Cardiac ventricle fibroblast (primary cell): ENCODE results near the gene TNFSF9. TPM values are rescaled to one million over a fixed set of nuclear protein-coding genes. Genes with fewer than 3 reads are reported as not detected.

Source experiments
- total RNA-seq: library from RNA; depleted of rRNA; stranded (reverse); fragments of >200 nt; gene quantifications from 2 replicates; pipeline ENCODE4 v1.2.3, GENCODE V29; 2015

The TNFSF9 gene
- 0.20 and 1.1 TPM in 2 replicates for total RNA-seq

GRCh38 chr19:6530386-6531162, at the start of gene TNFSF9:
TSS of gene TNFSF9 (plus strand) at chr19:6531026. CDS start at chr19:6531037, 11 bp downstream.

GRCh38 chr19:6481541-6482342, 49.1 kb upstream of the TNFSF9 start, which contains the start of gene DENND1C:
TSS of gene DENND1C (minus strand) at chr19:6481787. CDS start at chr19:6481695, 92 bp downstream.

GRCh38 chr19:6501740-6502648, 28.8 kb upstream of the TNFSF9 start, which contains the start of gene TUBB4A:
TSS of gene TUBB4A (minus strand) at chr19:6502309. CDS start at chr19:6502212, 97 bp downstream.

Other genes with a start within 250 kb of the TNFSF9 start
- gene ACER1, start 197.4 kb upstream of the TNFSF9 start, total RNA-seq, result not detected in 2 replicates
- 60.2 and 69.9 TPM in 2 replicates for gene CLPP, start 169.5 kb upstream of the TNFSF9 start, total RNA-seq
- gene ALKBH7, start 158.2 kb upstream of the TNFSF9 start, total RNA-seq, result 54.0 and 61.2 TPM in 2 replicates
- 0.87 and 2.4 TPM in 2 replicates for gene PSPN, start 155.1 kb upstream of the TNFSF9 start, total RNA-seq
- 50.8 and 57.8 TPM in 2 replicates for gene GTF2F1, start 137.9 kb upstream of the TNFSF9 start, total RNA-seq
- 149 and 168 TPM in 2 replicates for gene KHSRP, start 106.2 kb upstream of the TNFSF9 start, total RNA-seq
- not detected in 2 replicates for gene SLC25A41, start 97.3 kb upstream of the TNFSF9 start, total RNA-seq
- 28.9 and 48.6 TPM in 2 replicates for gene SLC25A23, start 71.2 kb upstream of the TNFSF9 start, total RNA-seq
- gene CRB3, start 66.8 kb upstream of the TNFSF9 start, total RNA-seq, result not detected in 2 replicates
- not detected in 2 replicates for gene DENND1C, start 49.2 kb upstream of the TNFSF9 start, total RNA-seq
- gene TUBB4A, start 28.7 kb upstream of the TNFSF9 start, total RNA-seq, result not detected in 2 replicates
- not detected in 2 replicates for gene CD70, start 60.1 kb downstream of the TNFSF9 start, total RNA-seq
- 0.12 TPM in 1 of 2 replicates, not detected in the other for gene TNFSF14, start 139.1 kb downstream of the TNFSF9 start, total RNA-seq
- gene C3, start 189.6 kb downstream of the TNFSF9 start, total RNA-seq, result 1,308 and 1,917 TPM in 2 replicates
- 36.8 and 54.6 TPM in 2 replicates for gene GPR108, start 206.6 kb downstream of the TNFSF9 start, total RNA-seq
- gene TRIP10, start 208.7 kb downstream of the TNFSF9 start, total RNA-seq, result 53.2 and 53.5 TPM in 2 replicates
- not detected in 2 replicates for gene SH2D3A, start 236.4 kb downstream of the TNFSF9 start, total RNA-seq
- gene VAV1, start 241.7 kb downstream of the TNFSF9 start, total RNA-seq, result not detected in 2 replicates